Measurements from ENCODE around the gene MAP2K6.

Gene MAP2K6

DNA sequence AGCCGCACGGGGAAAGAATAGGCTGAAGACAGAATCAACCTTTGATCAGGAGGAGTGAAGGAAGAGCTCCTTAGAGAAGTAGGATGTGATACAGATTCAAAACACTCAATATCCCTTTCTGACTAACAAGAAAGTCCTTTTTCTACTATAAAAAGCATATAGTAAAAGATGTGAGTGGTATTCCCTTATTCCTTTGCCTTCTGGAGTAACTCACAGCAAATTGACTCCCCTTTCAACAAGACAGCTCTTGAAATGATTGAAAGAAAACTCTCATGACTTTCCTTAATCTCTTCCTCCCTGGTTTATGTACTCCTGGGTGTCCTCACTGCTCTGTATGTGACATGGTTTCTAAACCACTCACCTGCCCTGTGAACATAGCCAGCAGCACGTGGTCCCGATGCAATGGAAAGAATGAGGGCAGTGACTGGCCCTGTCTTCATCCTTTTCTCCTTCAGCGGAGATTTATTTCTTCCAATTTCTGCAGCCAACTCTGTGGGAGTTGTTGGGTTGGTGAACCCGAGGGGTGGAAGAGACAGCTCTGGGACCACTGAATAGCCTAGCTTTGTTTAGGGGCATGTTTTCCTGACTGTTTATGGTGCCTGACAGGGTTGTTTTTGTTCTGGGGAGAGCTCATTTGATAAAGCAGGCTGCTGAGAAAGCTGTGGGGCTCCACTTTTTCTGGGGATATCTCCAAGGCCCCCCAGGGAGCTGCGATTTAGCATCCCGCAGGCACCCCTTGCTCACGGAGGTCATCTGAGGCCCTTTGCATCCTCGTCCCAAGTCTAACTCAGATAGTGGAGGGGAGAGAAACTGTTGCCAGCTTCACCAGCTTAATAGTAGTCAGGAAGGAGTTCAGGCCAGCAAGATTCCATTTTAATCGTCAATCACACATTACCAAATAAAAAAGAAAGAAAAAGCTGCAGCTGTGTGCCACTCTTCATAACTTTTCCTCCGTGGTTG is 46.7 kb downstream of the MAP2K6 start:
- peaks cover 25% of the 10 kb centered on the region for H3K4me1 ChIP-seq (ENCODE audit: insufficient read depth, low read length)
- no peak overlapping the region for H3K4me3 ChIP-seq (ENCODE audit: low read length)
- H3K27ac ChIP-seq (ENCODE audit: low read depth, low read length), result peak overlapping the region; percentile 53; the same call in 1 of the 2 replicates
- no peak overlapping the region for H3K9ac ChIP-seq (ENCODE audit: low read depth, low read length)
- no peaks in the 10 kb centered on the region for H3K36me3 ChIP-seq (ENCODE audit: insufficient read depth, low read length)
- WGBS, result 57% methylated on average over 12 of the region's 12 CpGs
- H3K9me3 ChIP-seq (ENCODE audit: insufficient read depth, low read depth, low read length), result no peaks in the 10 kb centered on the region
- no peaks in the 10 kb centered on the region for H3K27me3 ChIP-seq (ENCODE audit: insufficient read depth, low read length)

DNA sequence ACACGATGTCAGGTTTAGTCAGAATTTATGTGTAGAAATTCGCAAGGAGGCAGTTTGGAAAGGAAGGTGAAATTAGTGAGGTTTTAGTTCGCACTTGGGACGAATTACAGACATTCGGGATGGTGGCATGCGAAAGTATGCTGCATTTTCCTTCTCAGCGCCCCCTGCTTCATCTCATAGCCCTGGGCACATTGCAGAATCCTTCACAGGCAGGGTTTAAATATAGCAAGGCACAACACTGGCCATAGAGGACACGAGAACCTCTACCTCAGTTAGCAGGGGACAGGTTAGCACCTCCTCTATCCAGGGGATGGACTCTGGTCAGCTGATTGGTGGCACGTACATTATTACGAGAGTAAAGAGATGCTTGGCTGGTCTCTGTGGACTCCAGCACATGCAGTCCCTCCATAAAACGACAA is 47.5 kb downstream of the MAP2K6 start:
- H3K9ac ChIP-seq (ENCODE audit: low read depth, low read length), result no peak overlapping the region
- no peak overlapping the region for H3K4me3 ChIP-seq (ENCODE audit: low read length)
- no peaks in the 10 kb centered on the region for H3K36me3 ChIP-seq (ENCODE audit: insufficient read depth, low read length)
- H3K27me3 ChIP-seq (ENCODE audit: insufficient read depth, low read length), result no peaks in the 10 kb centered on the region
- WGBS, result 92% methylated on average over 11 of the region's 11 CpGs
- no peaks in the 10 kb centered on the region for H3K9me3 ChIP-seq (ENCODE audit: insufficient read depth, low read depth, low read length)
- peaks cover 32% of the 10 kb centered on the region for H3K4me1 ChIP-seq (ENCODE audit: insufficient read depth, low read length)
- H3K27ac ChIP-seq (ENCODE audit: low read depth, low read length), result peak overlapping the region; percentile 53; the same call in 1 of the 2 replicates

DNA sequence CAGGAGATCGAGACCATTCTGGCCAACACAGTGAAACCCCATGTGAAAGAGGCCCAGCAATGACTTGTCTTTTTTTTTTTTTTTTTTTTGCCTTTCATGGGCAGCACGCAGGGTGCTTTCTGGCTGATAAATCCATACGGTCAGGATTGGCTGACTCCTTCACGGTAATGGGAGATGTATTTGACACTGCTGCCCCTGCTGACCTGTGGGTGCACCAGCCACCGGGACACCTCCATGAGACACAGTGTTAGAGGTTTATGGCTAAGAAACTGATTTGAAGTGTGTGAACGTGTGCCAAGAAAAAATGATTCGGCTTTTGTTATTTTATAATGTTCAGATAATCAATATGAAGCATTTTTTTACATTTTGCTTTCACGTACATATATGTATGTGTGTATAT is 48.4 kb downstream of the MAP2K6 start:
- Histone ChIP-seq H3K36me3 (ENCODE audit: insufficient read depth, low read length) (no peaks in the 10 kb centered on the region), H3K4me3 (ENCODE audit: low read length) (no peak overlapping the region), H3K9me3 (ENCODE audit: insufficient read depth, low read depth, low read length) (no peaks in the 10 kb centered on the region), H3K27me3 (ENCODE audit: insufficient read depth, low read length) (no peaks in the 10 kb centered on the region), H3K27ac (ENCODE audit: low read depth, low read length) (no peak overlapping the region), H3K9ac (ENCODE audit: low read depth, low read length) (no peak overlapping the region), H3K4me1 (ENCODE audit: insufficient read depth, low read length) (peaks cover 39% of the 10 kb centered on the region)
- 94% methylated on average over 7 of the region's 8 CpGs for WGBS

DNA sequence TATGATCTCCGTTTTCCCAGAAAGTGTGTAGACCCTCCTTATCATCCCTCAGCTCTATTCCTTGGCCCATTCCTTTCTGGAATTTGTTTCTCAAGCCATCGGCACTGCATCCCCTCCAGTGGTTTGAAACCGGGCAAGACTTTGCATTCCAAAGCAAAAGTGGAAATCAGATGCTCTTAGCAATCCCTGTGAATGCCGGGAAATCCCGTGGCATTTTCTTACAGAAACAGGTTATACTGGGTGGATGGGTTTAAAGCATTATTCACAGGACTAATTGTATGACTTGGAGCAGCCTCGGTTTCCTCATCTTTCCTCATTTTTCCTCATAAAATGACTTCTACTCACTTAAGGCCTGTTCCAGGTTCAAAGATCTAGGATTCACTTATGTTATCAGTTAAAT is 52.0 kb downstream of the MAP2K6 start:
- H3K9me3 ChIP-seq (ENCODE audit: insufficient read depth, low read depth, low read length), result 0 out of 2 replicates have a peak, but pooled peaks cover 2% of the 10 kb centered on the region
- WGBS, result 47% methylated on average over 5 of the region's 6 CpGs

DNA sequence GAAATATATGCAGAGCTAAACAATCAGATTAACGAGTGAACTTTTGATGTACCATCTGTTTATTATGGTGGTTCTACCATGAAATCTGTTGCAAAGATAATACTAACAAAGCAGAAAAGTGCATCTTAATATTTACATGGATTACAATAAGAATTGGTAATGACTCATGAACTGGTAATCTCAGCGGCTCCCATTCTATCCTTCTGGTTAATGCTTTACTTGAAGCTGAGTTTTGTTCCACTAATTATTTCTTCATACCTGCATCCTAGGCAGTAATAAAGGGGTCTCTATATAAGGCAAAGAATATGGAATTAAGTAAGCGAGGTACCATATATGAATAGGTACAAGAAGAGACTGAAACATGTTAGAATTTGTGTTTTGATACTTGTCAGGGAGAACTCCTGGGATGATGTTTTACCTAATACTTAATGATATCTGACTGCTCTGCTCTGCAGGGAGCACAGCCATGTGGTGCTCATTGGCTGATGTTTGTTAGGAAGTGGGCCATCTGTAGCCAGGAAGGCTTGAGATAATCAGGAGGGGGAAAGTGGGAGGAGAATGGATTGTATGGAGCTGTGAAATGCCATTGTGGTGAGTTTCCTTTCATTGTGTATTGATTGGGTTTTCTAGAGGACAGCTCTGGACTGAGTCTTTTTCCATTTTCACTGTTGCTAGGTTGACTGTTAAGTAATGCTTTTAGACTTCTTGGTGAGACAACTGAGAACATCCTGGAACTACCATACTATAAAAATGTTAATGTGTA is 52.6 kb downstream of the MAP2K6 start:
- H3K9ac ChIP-seq (ENCODE audit: low read depth, low read length), result peak overlapping the region; percentile 42
- 57% methylated on average over 3 of the region's 3 CpGs for WGBS
- peaks cover 28% of the 10 kb centered on the region for H3K4me1 ChIP-seq (ENCODE audit: insufficient read depth, low read length)
- no peaks in the 10 kb centered on the region for H3K36me3 ChIP-seq (ENCODE audit: insufficient read depth, low read length)
- no peaks in the 10 kb centered on the region for H3K27me3 ChIP-seq (ENCODE audit: insufficient read depth, low read length)
- H3K4me3 ChIP-seq (ENCODE audit: low read length), result no peak overlapping the region
- H3K9me3 ChIP-seq (ENCODE audit: insufficient read depth, low read depth, low read length), result 0 out of 2 replicates have a peak, but pooled peaks cover 2% of the 10 kb centered on the region
- H3K27ac ChIP-seq (ENCODE audit: low read depth, low read length), result peak overlapping the region; percentile 79

More for the DNA sequence above, 52.0 kb downstream of the MAP2K6 start:
- peaks cover 34% of the 10 kb centered on the region for H3K4me1 ChIP-seq (ENCODE audit: insufficient read depth, low read length)
- H3K27me3 ChIP-seq (ENCODE audit: insufficient read depth, low read length), result no peaks in the 10 kb centered on the region
- H3K9ac ChIP-seq (ENCODE audit: low read depth, low read length), result peak overlapping the region; percentile 0; the same call in 1 of the 2 replicates
- H3K27ac ChIP-seq (ENCODE audit: low read depth, low read length), result peak overlapping the region; percentile 79
- no peak overlapping the region for H3K4me3 ChIP-seq (ENCODE audit: low read length)
- H3K36me3 ChIP-seq (ENCODE audit: insufficient read depth, low read length), result no peaks in the 10 kb centered on the region

DNA sequence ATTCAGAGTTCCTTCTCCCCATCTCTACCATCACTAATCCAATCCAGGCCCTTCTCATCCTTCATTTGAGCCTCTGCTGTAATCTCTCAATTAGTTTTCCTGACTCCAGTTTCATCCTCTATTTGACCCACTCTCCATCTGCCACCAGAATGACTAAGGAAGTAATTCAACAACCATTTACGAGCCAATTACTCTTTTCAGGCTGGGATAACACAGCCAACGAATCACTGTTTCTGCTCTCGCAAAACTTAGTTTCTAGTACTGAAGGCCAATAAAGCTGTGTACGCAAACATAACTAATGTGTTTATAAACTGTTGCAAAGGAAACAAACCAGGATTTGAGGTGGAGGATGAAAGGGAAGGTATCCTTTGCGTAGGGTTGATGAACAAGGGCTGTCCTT is 53.7 kb downstream of the MAP2K6 start:
- no peaks in the 10 kb centered on the region for H3K27me3 ChIP-seq (ENCODE audit: insufficient read depth, low read length)
- H3K9me3 ChIP-seq (ENCODE audit: insufficient read depth, low read depth, low read length), result 0 out of 2 replicates have a peak, but pooled peaks cover 2% of the 10 kb centered on the region
- peak overlapping the region; percentile 74 for H3K27ac ChIP-seq (ENCODE audit: low read depth, low read length)
- no peaks in the 10 kb centered on the region for H3K36me3 ChIP-seq (ENCODE audit: insufficient read depth, low read length)
- H3K4me1 ChIP-seq (ENCODE audit: insufficient read depth, low read length), result peaks cover 27% of the 10 kb centered on the region
- H3K9ac ChIP-seq (ENCODE audit: low read depth, low read length), result no peak overlapping the region
- H3K4me3 ChIP-seq (ENCODE audit: low read length), result no peak overlapping the region
- 95% methylated on average over 5 of the region's 5 CpGs for WGBS

DNA sequence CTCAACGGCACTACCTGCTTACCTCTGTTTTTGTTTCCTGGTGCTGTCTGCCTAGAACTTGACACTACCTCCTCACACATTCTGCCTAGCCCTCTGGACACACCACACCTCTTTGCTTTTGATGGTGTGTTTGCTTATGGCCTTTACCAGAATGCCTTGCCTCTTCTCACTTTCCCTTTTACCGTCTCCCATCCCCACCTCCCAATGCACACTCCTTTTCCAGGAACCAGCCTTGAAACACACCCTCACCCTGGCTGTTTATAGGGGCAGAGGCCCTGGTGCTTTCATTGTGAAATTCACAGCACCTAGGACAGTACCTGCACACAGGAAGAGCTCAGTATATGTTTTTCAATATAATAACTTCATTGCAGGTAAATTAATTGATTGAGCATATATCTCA is 56.2 kb downstream of the MAP2K6 start:
- WGBS, result 94% methylated on average over 2 of the region's 2 CpGs
- Histone ChIP-seq H3K4me1 (ENCODE audit: insufficient read depth, low read length) (peaks cover 24% of the 10 kb centered on the region), H3K27me3 (ENCODE audit: insufficient read depth, low read length) (no peaks in the 10 kb centered on the region), H3K4me3 (ENCODE audit: low read length) (no peak overlapping the region), H3K27ac (ENCODE audit: low read depth, low read length) (no peak overlapping the region), H3K9me3 (ENCODE audit: insufficient read depth, low read depth, low read length) (0 out of 2 replicates have a peak, but pooled peaks cover 2% of the 10 kb centered on the region), H3K36me3 (ENCODE audit: insufficient read depth, low read length) (no peaks in the 10 kb centered on the region), H3K9ac (ENCODE audit: low read depth, low read length) (no peak overlapping the region)

DNA sequence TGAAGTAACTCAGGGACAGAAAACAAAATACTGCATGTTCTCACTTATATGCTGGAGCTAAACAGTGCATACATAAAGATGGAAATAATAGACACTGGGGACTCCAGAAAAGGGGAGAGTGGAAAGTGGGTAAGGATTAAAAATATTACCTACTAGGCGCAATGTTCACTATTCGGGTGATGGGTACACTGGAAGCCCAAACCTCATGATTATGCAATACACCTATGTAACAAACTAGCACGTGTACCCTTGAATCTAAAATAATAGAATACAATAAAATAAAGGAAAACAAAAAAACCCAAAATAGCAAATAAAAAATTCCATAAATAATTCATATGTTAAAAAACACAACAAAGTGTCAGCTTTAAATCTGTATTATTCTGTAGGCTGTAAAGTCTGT is 56.9 kb downstream of the MAP2K6 start:
- H3K4me3 ChIP-seq (ENCODE audit: low read length), result no peak overlapping the region
- H3K9me3 ChIP-seq (ENCODE audit: insufficient read depth, low read depth, low read length), result 0 out of 2 replicates have a peak, but pooled peaks cover 2% of the 10 kb centered on the region
- WGBS, result 87% methylated on average over 3 of the region's 3 CpGs
- H3K36me3 ChIP-seq (ENCODE audit: insufficient read depth, low read length), result no peaks in the 10 kb centered on the region
- no peak overlapping the region for H3K9ac ChIP-seq (ENCODE audit: low read depth, low read length)
- peaks cover 18% of the 10 kb centered on the region for H3K4me1 ChIP-seq (ENCODE audit: insufficient read depth, low read length)
- no peak overlapping the region for H3K27ac ChIP-seq (ENCODE audit: low read depth, low read length)
- H3K27me3 ChIP-seq (ENCODE audit: insufficient read depth, low read length), result no peaks in the 10 kb centered on the region

DNA sequence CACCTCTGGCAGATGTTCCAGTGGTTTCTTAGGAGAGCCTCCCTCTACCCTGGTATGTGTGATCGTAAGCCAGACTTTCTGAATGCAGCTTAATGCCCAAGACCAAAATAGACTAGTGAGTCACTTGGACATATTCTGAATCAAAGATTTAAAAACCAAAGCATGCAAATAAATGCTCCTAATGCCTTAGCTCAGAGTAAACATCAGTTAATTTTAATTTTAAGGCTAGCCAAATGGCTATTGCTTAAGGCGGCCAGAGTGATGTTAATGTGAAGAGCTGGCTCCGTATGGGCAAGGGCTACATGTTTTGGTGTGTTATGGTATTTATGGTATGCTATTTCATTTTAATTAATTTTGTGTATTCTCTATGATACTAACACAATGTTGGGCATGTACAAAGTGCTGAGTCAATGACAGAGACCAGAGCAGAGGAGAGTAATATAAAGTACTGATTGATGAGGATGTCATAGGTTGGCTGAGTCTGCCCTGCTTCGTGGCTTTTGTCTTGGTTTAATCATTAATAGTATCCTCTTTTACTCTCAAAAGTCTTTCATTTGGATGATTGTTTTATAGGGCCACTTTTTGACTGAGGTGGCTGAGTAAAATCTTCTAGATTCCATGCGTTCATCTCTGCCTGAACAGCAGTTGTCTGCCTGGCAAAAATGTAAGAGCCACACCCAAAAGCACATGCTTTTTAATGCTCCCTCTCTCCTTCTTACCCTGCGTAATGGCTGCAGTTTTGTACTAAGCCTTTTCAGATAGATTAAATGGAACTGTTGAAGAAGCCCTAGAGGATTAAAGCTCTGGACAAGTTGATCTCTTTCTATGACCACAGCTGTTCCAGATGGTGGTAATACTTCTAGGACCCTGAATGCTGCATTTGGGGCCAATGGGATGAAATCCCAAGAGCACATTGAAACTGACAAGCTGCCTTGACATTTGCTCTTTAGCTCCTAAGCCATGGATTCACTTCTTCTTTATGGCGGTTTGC is 59.6 kb downstream of the MAP2K6 start:
- H3K9ac ChIP-seq (ENCODE audit: low read depth, low read length), result no peak overlapping the region
- no peak overlapping the region for H3K27ac ChIP-seq (ENCODE audit: low read depth, low read length)
- no peaks in the 10 kb centered on the region for H3K36me3 ChIP-seq (ENCODE audit: insufficient read depth, low read length)
- H3K4me1 ChIP-seq (ENCODE audit: insufficient read depth, low read length), result no peaks in the 10 kb centered on the region; the same call in 1 of the 2 replicates
- 0 out of 2 replicates have a peak, but pooled peaks cover 2% of the 10 kb centered on the region for H3K9me3 ChIP-seq (ENCODE audit: insufficient read depth, low read depth, low read length)
- no peak overlapping the region for H3K4me3 ChIP-seq (ENCODE audit: low read length)
- 94% methylated on average over 7 of the region's 7 CpGs for WGBS
- H3K27me3 ChIP-seq (ENCODE audit: insufficient read depth, low read length), result no peaks in the 10 kb centered on the region

DNA sequence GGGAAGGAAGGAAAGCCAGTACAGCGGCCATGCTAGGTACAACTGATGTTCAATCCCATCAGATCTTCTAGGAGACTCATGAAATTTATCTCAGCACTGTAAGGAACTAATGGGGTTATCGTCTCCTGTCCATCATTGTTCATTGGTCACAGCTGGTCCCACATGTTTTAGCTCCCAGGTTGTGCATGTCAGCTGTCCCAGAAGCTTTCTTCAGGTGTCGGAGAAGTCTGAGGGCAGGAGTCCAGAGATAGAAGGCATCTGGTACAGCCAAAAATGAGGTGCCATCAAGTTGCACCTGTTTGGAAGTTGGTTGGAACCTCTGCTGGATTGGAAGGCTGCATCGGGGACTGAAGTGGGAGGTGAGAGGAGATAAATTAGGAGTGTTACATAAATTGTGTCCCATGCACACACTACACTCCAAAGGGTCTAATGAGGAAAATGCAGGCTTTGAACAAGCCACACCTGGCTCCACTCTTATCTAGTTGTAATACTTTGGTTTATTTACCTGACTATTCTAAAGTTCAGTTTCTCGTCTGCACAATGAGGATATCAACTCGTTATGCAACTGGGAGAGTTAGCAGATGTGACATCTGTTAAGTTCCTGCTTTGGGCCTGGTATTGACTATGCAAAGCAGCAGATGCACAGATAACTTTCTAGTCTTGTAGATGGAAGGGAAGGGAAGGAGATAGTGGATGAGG is 62.9 kb downstream of the MAP2K6 start:
- 94% methylated on average over 6 of the region's 6 CpGs for WGBS
- Histone ChIP-seq H3K27me3 (ENCODE audit: insufficient read depth, low read length) (no peaks in the 10 kb centered on the region), H3K9ac (ENCODE audit: low read depth, low read length) (no peak overlapping the region), H3K9me3 (ENCODE audit: insufficient read depth, low read depth, low read length) (no peaks in the 10 kb centered on the region), H3K4me3 (ENCODE audit: low read length) (no peak overlapping the region), H3K27ac (ENCODE audit: low read depth, low read length) (no peak overlapping the region), H3K4me1 (ENCODE audit: insufficient read depth, low read length) (no peaks in the 10 kb centered on the region; the same call in 1 of the 2 replicates), H3K36me3 (ENCODE audit: insufficient read depth, low read length) (no peaks in the 10 kb centered on the region)
